WTC11 (cell line): Measurements from ENCODE around the gene ACER1. TPM values are rescaled to one million over a fixed set of nuclear protein-coding genes. Genes with fewer than 3 reads are reported as not detected.

Experiments used
- ATAC-seq: fragments of 200-7000 bp; cut with Tn5 transposase; 2 replicates; pipeline ENCODE4 v1.10.0; 2021; ENCODE audit warnings: mild to moderate bottlenecking, moderate library complexity
- CTCF ChIA-PET: fragments of 300-600 bp; sonication (Branson Sonifier 250); formaldehyde crosslinking; loops from one replicate; lab custom pipeline; 2021; ENCODE audit warnings: antibody characterized with exemption; lab: Charles Lee
- POLR2A ChIA-PET: fragments of 350-600 bp; sonication (Branson Sonifier 250); formaldehyde crosslinking; loops from one replicate; lab custom pipeline; 2021; ENCODE audit warnings: antibody characterized with exemption; lab: Charles Lee
- DNase-seq: peaks from one replicate; pipeline ENCODE4 v3.0.0; 2021; ENCODE audit warnings: low spot score
- H3K27ac Mint-ChIP-seq: 2 replicates; pipeline ENCODE4 v1.8.0; 2021; ENCODE audit warnings: mixed read lengths
- H3K27me3 Mint-ChIP-seq: 2 replicates; pipeline ENCODE4 v1.8.0; 2021; ENCODE audit warnings: low read depth, mild to moderate bottlenecking, moderate library complexity, mixed read lengths
- H3K36me3 Mint-ChIP-seq: 2 replicates; pipeline ENCODE4 v1.8.0; 2021; ENCODE audit warnings: mixed read lengths
- H3K4me1 Mint-ChIP-seq: 2 replicates; pipeline ENCODE4 v1.8.0; 2022; ENCODE audit warnings: mixed read lengths
- H3K4me3 Mint-ChIP-seq: 2 replicates; pipeline ENCODE4 v1.8.0; 2021; ENCODE audit warnings: mild to moderate bottlenecking, moderate library complexity, mixed read lengths
- H3K9me3 Mint-ChIP-seq: 2 replicates; pipeline ENCODE4 v1.8.0; 2021; ENCODE audit warnings: mixed read lengths
- AFF4 ChIP-seq: sonication (generic); formaldehyde crosslinking; IDR thresholded peaks from 2 replicates; pipeline ENCODE4 v1.8.1; 2023; ENCODE audit warnings: mild to moderate bottlenecking, missing genetic modification reagents, borderline replicate concordance
- ATF1 ChIP-seq: sonication (generic); formaldehyde crosslinking; IDR thresholded peaks from 2 replicates; pipeline ENCODE4 v1.8.1; 2023; ENCODE audit warnings: mild to moderate bottlenecking, moderate library complexity, missing genetic modification reagents
- ATF2 ChIP-seq: sonication (generic); formaldehyde crosslinking; IDR thresholded peaks from 2 replicates; pipeline ENCODE4 v1.8.1; 2022; ENCODE audit warnings: low read depth, missing genetic modification reagents, borderline replicate concordance
- ATF3 ChIP-seq: sonication (generic); formaldehyde crosslinking; conservative IDR thresholded peaks from 2 replicates; pipeline ENCODE4 v1.8.1; 2022; ENCODE audit warnings: mild to moderate bottlenecking, missing genetic modification reagents
- ATF6 ChIP-seq: sonication (generic); formaldehyde crosslinking; IDR thresholded peaks from 2 replicates; pipeline ENCODE4 v1.8.1; 2023; ENCODE audit warnings: mild to moderate bottlenecking, missing genetic modification reagents
- CREB1 ChIP-seq: sonication (generic); formaldehyde crosslinking; IDR thresholded peaks from 2 replicates; pipeline ENCODE4 v1.8.0; 2023; ENCODE audit warnings: mild to moderate bottlenecking, missing genetic modification reagents
- CTCF ChIP-seq: fragments of 200-600 bp; IDR thresholded peaks from 2 replicates; pipeline ENCODE4 v1.8.0; 2022; ENCODE audit warnings: antibody characterized with exemption
- ESRRA ChIP-seq: sonication (generic); formaldehyde crosslinking; IDR thresholded peaks from 2 replicates; pipeline ENCODE4 v1.8.1; 2022; ENCODE audit warnings: mild to moderate bottlenecking, missing genetic modification reagents, borderline replicate concordance
- IRF2 ChIP-seq: sonication (generic); formaldehyde crosslinking; IDR thresholded peaks from 2 replicates; pipeline ENCODE4 v1.8.0; 2022; ENCODE audit warnings: low read depth, missing genetic modification reagents, borderline replicate concordance
- JUN ChIP-seq: sonication (generic); formaldehyde crosslinking; IDR thresholded peaks from 2 replicates; pipeline ENCODE4 v1.8.0; 2023; ENCODE audit warnings: mild to moderate bottlenecking, missing genetic modification reagents
- MAX ChIP-seq: sonication (generic); formaldehyde crosslinking; IDR thresholded peaks from 2 replicates; pipeline ENCODE4 v1.8.0; 2022; ENCODE audit warnings: mild to moderate bottlenecking, missing genetic modification reagents
- MYBL2 ChIP-seq: sonication (generic); formaldehyde crosslinking; IDR thresholded peaks from 2 replicates; pipeline ENCODE4 v1.8.1; 2023; ENCODE audit warnings: mild to moderate bottlenecking, moderate library complexity, missing genetic modification reagents
- SMAD3 ChIP-seq: sonication (generic); formaldehyde crosslinking; IDR thresholded peaks from 2 replicates; pipeline ENCODE4 v1.8.0; 2022; ENCODE audit warnings: missing genetic modification reagents, mild to moderate bottlenecking, borderline replicate concordance
- TEAD1 ChIP-seq: sonication (generic); formaldehyde crosslinking; IDR thresholded peaks from 2 replicates; pipeline ENCODE4 v1.8.0; 2022; ENCODE audit warnings: mild to moderate bottlenecking, missing genetic modification reagents
- ZNF396 ChIP-seq: fragments of 250-450 bp; sonication (Bioruptor Pico); IDR thresholded peaks from 2 replicates; pipeline ENCODE4 v1.8.0; 2021; ENCODE audit warnings: mild to moderate bottlenecking, moderate library complexity, borderline replicate concordance
- ZNF423 ChIP-seq: fragments of 250-450 bp; sonication (Bioruptor Pico); IDR thresholded peaks from 2 replicates; pipeline ENCODE4 v2.1.2; 2022; ENCODE audit warnings: mild to moderate bottlenecking, moderate library complexity
- ZSCAN18 ChIP-seq: fragments of 250-450 bp; sonication (Bioruptor Pico); IDR thresholded peaks from 2 replicates; pipeline ENCODE4 v2.1.2; 2022; ENCODE audit warnings: mild to moderate bottlenecking, moderate library complexity
- total RNA-seq: library from RNA; stranded (reverse); gene quantifications from 3 replicates; pipeline ENCODE4 v1.2.3, GENCODE V29; 2021

Gene ACER1
- total RNA-seq, 1 experiment from 2014 or later = not detected

- DNase-seq = no peak
- TF ChIP-seq TEAD1 (CRISPR knock-in tag) (no peak), MYBL2 (CRISPR knock-in tag) (no peak), ZSCAN18 (CRISPR knock-in tag) (no peak), ATF6 (no peak), ATF3 (CRISPR knock-in tag) (no peak), CTCF (no peak), SMAD3 (CRISPR knock-in tag) (no peak), AFF4 (CRISPR knock-in tag) (no peak), ZNF396 (CRISPR knock-in tag) (no peak), ESRRA (CRISPR knock-in tag) (no peak)
- peaks cover 49% of the 10 kb centered on the region for H3K9me3 Mint-ChIP-seq
- ChIA-PET CTCF (no interaction called here), POLR2A (no interaction called here)
- ATAC-seq = no peak
- no peak overlapping the region for H3K27ac Mint-ChIP-seq
- H3K4me1 Mint-ChIP-seq = no peaks in the 10 kb centered on the region
- H3K4me3 Mint-ChIP-seq = no peak overlapping the region
- H3K27me3 Mint-ChIP-seq = peaks cover 43% of the 10 kb centered on the region
- peaks cover 42% of the 10 kb centered on the region for H3K36me3 Mint-ChIP-seq
These were observed 44.7 kb downstream of the ACER1 start for GRCh38 chr19:6288737-6289136.

GRCh38 chr19:6287269-6287885 lies 46.0 kb downstream of the ACER1 start:
- ChIA-PET POLR2A (no interaction called here), CTCF (interaction anchor here (0.6 kb wide), 1 partner anchor 513 kb away, joined by 4 read pairs; no protein-coding TSS in a partner anchor)
- no peak overlapping the region for H3K4me3 Mint-ChIP-seq
- no peak for ATAC-seq
- no peak for TF ChIP-seq JUN (CRISPR knock-in tag)
- TF ChIP-seq ZNF423 (CRISPR knock-in tag) = no peak
- no peak for TF ChIP-seq ATF1 (CRISPR knock-in tag)
- no peak for TF ChIP-seq ATF2 (CRISPR knock-in tag)
- TF ChIP-seq IRF2 (CRISPR knock-in tag) = no peak
- no peak for TF ChIP-seq MAX (CRISPR knock-in tag)
- TF ChIP-seq AFF4 (CRISPR knock-in tag) = no peak
- no peak for TF ChIP-seq CREB1 (CRISPR knock-in tag)
- TF ChIP-seq, all 79 proteins: peak for 0
- Mint-ChIP-seq H3K27me3 (peaks cover 39% of the 10 kb centered on the region), H3K36me3 (peaks cover 37% of the 10 kb centered on the region), H3K9me3 (peaks cover 51% of the 10 kb centered on the region), H3K27ac (no peak overlapping the region), H3K4me1 (no peaks in the 10 kb centered on the region)
- no peak for DNase-seq
